ENCODE data around the gene TMEM11. TPM values are rescaled to one million over a fixed set of nuclear protein-coding genes. Genes with fewer than 3 reads are reported as not detected.
"Not testable (repeated sequence)": the region's sequence is repeated elsewhere in the genome, so short reads cannot be mapped to it uniquely, and the experiment has no call there.

The TMEM11 gene
- polyA plus RNA-seq, 3 donors from 2014 or later: 36.9 to 56.4 (median 44.2) TPM

- DNase-seq: no peak
- H3K27ac Mint-ChIP-seq: peak overlapping the region in 2 of 6 donors; percentile 19 to 37
- no peak overlapping the region for H3K4me3 Mint-ChIP-seq
- peaks cover 0 to 2% (median 0%) of the 10 kb centered on the region in 3 donors for H3K27me3 Mint-ChIP-seq (ENCODE audit: low read depth in 3 of 3)
- peaks cover 5 to 8% (median 6%) of the 10 kb centered on the region in 3 donors for H3K36me3 Mint-ChIP-seq
- H3K9me3 Mint-ChIP-seq: no peaks in the 10 kb centered on the region
- no peaks in the 10 kb centered on the region for H3K4me1 Mint-ChIP-seq
Measured at GRCh38 chr17:21233581-21234347, 19.8 kb upstream of the TMEM11 start.

- DNase-seq: no peak
- peaks cover 5 to 8% (median 6%) of the 10 kb centered on the region in 3 donors for H3K36me3 Mint-ChIP-seq
- H3K9me3 Mint-ChIP-seq: no peaks in the 10 kb centered on the region
- H3K27me3 Mint-ChIP-seq (ENCODE audit: low read depth in 3 of 3): peaks cover 0 to 2% (median 0%) of the 10 kb centered on the region in 3 donors
- H3K4me3 Mint-ChIP-seq: no peak overlapping the region
- H3K27ac Mint-ChIP-seq: no peak overlapping the region
- H3K4me1 Mint-ChIP-seq: no peaks in the 10 kb centered on the region
Measured at GRCh38 chr17:21232033-21232749, 18.2 kb upstream of the TMEM11 start.

- H3K9me3 Mint-ChIP-seq: no peaks in the 10 kb centered on the region
- H3K27ac Mint-ChIP-seq: no peak overlapping the region
- no peaks in the 10 kb centered on the region for H3K4me1 Mint-ChIP-seq
- DNase-seq: no peak
- peaks cover 5 to 8% (median 6%) of the 10 kb centered on the region in 3 donors for H3K36me3 Mint-ChIP-seq
- H3K27me3 Mint-ChIP-seq (ENCODE audit: low read depth in 3 of 3): peaks cover 0 to 2% (median 0%) of the 10 kb centered on the region in 3 donors
- no peak overlapping the region for H3K4me3 Mint-ChIP-seq
Measured at GRCh38 chr17:21231533-21231932, 17.6 kb upstream of the TMEM11 start.

- H3K9me3 Mint-ChIP-seq: no peaks in the 10 kb centered on the region
- peaks cover 0 to 2% (median 0%) of the 10 kb centered on the region in 3 donors for H3K27me3 Mint-ChIP-seq (ENCODE audit: low read depth in 3 of 3)
- no peaks in the 10 kb centered on the region for H3K4me1 Mint-ChIP-seq
- DNase-seq: no peak
- no peak overlapping the region for H3K4me3 Mint-ChIP-seq
- no peak overlapping the region for H3K27ac Mint-ChIP-seq
- peaks cover 5 to 8% (median 6%) of the 10 kb centered on the region in 3 donors for H3K36me3 Mint-ChIP-seq
Measured at GRCh38 chr17:21228845-21229244, 14.9 kb upstream of the TMEM11 start.

- DNase-seq: no peak
- Mint-ChIP-seq H3K4me3 (no peak overlapping the region), H3K27me3 (ENCODE audit: low read depth in 3 of 3) (peaks cover 0 to 2% (median 0%) of the 10 kb centered on the region in 3 donors), H3K4me1 (no peaks in the 10 kb centered on the region), H3K27ac (no peak overlapping the region), H3K36me3 (peaks cover 4 to 8% (median 5%) of the 10 kb centered on the region in 3 donors), H3K9me3 (no peaks in the 10 kb centered on the region)
Measured at GRCh38 chr17:21228111-21228510, 14.2 kb upstream of the TMEM11 start.

- not testable (repeated sequence) for H3K27ac Mint-ChIP-seq; H3K36me3 Mint-ChIP-seq; DNase-seq; H3K4me1 Mint-ChIP-seq; H3K27me3 Mint-ChIP-seq (ENCODE audit: low read depth in 3 of 3); H3K9me3 Mint-ChIP-seq; H3K4me3 Mint-ChIP-seq
Measured at GRCh38 chr17:21227277-21227676, 13.3 kb upstream of the TMEM11 start.

- H3K4me3 Mint-ChIP-seq: no peak overlapping the region
- H3K9me3 Mint-ChIP-seq: no peaks in the 10 kb centered on the region
- H3K27ac Mint-ChIP-seq: no peak overlapping the region
- no peaks in the 10 kb centered on the region for H3K4me1 Mint-ChIP-seq
- peaks cover 0 to 7% (median 4%) of the 10 kb centered on the region in 3 donors for H3K36me3 Mint-ChIP-seq
- DNase-seq: no peak
- peaks cover 0 to 2% (median 0%) of the 10 kb centered on the region in 3 donors for H3K27me3 Mint-ChIP-seq (ENCODE audit: low read depth in 3 of 3)
Measured at GRCh38 chr17:21223086-21223485, 9.1 kb upstream of the TMEM11 start.

- H3K4me1 Mint-ChIP-seq: peaks cover 22 to 23% of the 10 kb centered on the region in 2 donors
- peaks cover 0 to 7% (median 4%) of the 10 kb centered on the region in 3 donors for H3K36me3 Mint-ChIP-seq
- no peak overlapping the region for H3K27ac Mint-ChIP-seq
- no peaks in the 10 kb centered on the region for H3K9me3 Mint-ChIP-seq
- no peak for DNase-seq
- H3K4me3 Mint-ChIP-seq: no peak overlapping the region
- peaks cover 0 to 4% (median 1%) of the 10 kb centered on the region in 3 donors for H3K27me3 Mint-ChIP-seq (ENCODE audit: low read depth in 3 of 3)
Measured at GRCh38 chr17:21218831-21219380, 4.9 kb upstream of the TMEM11 start.

- Mint-ChIP-seq H3K4me3 (no peak overlapping the region), H3K36me3 (peaks cover 0 to 7% (median 4%) of the 10 kb centered on the region in 3 donors), H3K9me3 (no peaks in the 10 kb centered on the region), H3K4me1 (peaks cover 26 to 27% of the 10 kb centered on the region in 2 donors), H3K27ac (no peak overlapping the region), H3K27me3 (ENCODE audit: low read depth in 3 of 3) (peaks cover 0 to 4% (median 2%) of the 10 kb centered on the region in 3 donors)
- no peak for DNase-seq
Measured at GRCh38 chr17:21218101-21218500, 4.1 kb upstream of the TMEM11 start.

GRCh38 chr17:21217346-21217745, 3.4 kb upstream of the TMEM11 start:
- DNase-seq: no peak
- H3K36me3 Mint-ChIP-seq: peaks cover 0 to 4% (median 4%) of the 10 kb centered on the region in 3 donors
- no peak overlapping the region for H3K27ac Mint-ChIP-seq
- H3K4me3 Mint-ChIP-seq: peak overlapping the region in 2 of 5 donors; percentile 1 to 34
- H3K27me3 Mint-ChIP-seq (ENCODE audit: low read depth in 3 of 3): peaks cover 0 to 3% (median 2%) of the 10 kb centered on the region in 3 donors
- H3K4me1 Mint-ChIP-seq: peaks cover 34 to 35% of the 10 kb centered on the region in 2 donors
- no peaks in the 10 kb centered on the region for H3K9me3 Mint-ChIP-seq

GRCh38 chr17:21215935-21216334, 2.0 kb upstream of the TMEM11 start:
- DNase-seq: no peak
- H3K27ac Mint-ChIP-seq: peak overlapping the region in 5 of 6 donors; percentile 80 to 95 (median 92)
- H3K9me3 Mint-ChIP-seq: no peaks in the 10 kb centered on the region
- H3K4me1 Mint-ChIP-seq: peaks cover 45 to 49% of the 10 kb centered on the region in 2 donors
- H3K4me3 Mint-ChIP-seq: peak overlapping the region; percentile 33 to 92 (median 90)
- no peaks in the 10 kb centered on the region for H3K36me3 Mint-ChIP-seq
- peaks cover 0 to 2% (median 2%) of the 10 kb centered on the region in 3 donors for H3K27me3 Mint-ChIP-seq (ENCODE audit: low read depth in 3 of 3)

- Mint-ChIP-seq H3K27me3 (ENCODE audit: low read depth in 3 of 3) (peaks cover 0 to 2% (median 2%) of the 10 kb centered on the region in 3 donors), H3K36me3 (peaks cover 0 to 4% (median 0%) of the 10 kb centered on the region in 3 donors), H3K27ac (peak overlapping the region; percentile 87 to 97 (median 92)), H3K4me3 (peak overlapping the region; percentile 89 to 92 (median 90)), H3K9me3 (no peaks in the 10 kb centered on the region), H3K4me1 (peaks cover 52 to 59% of the 10 kb centered on the region in 2 donors)
- DNase-seq: peak; percentile 16 to 32 (median 16)
Measured at GRCh38 chr17:21214777-21215541, 998 bp upstream of the TMEM11 start.

- no peak for DNase-seq
- H3K4me1 Mint-ChIP-seq: peaks cover 52 to 60% of the 10 kb centered on the region in 2 donors
- peaks cover 0 to 4% (median 0%) of the 10 kb centered on the region in 3 donors for H3K36me3 Mint-ChIP-seq
Measured at GRCh38 chr17:21213638-21214014, 335 bp downstream of the TMEM11 start.

More at GRCh38 chr17:21213638-21214014, 335 bp downstream of the TMEM11 start:
- Mint-ChIP-seq H3K27ac (peak overlapping the region; percentile 87 to 93 (median 92)), H3K27me3 (ENCODE audit: low read depth in 3 of 3) (peaks cover 0 to 2% (median 2%) of the 10 kb centered on the region in 3 donors), H3K9me3 (no peaks in the 10 kb centered on the region), H3K4me3 (peak overlapping the region; percentile 89 to 92 (median 92))
